GM21529 (cell line): Measurements from ENCODE around the gene SEC63.
"Not testable (repeated sequence)": the region's sequence is repeated elsewhere in the genome, so short reads cannot be mapped to it uniquely, and the experiment has no call there.

ENCODE experiments used
- ATAC-seq: cut with Tn5 transposase; IDR thresholded peaks from one replicate; pipeline ENCODE4 v1.9.1; 2021; ENCODE audit not compliant: unreplicated experiment

SEC63 gene

GRCh38 chr6:107867302-107867615 is 90.7 kb downstream of the SEC63 start:
- no peak for ATAC-seq

GRCh38 chr6:107866606-107867301 is 91.3 kb downstream of the SEC63 start:
- no peak for ATAC-seq

- ATAC-seq, result no peak
These were observed 93.5 kb downstream of the SEC63 start for GRCh38 chr6:107864226-107865127.

GRCh38 chr6:107862383-107862782 is 95.6 kb downstream of the SEC63 start:
- no peak for ATAC-seq

- ATAC-seq, result not testable (repeated sequence)
These were observed 97.0 kb downstream of the SEC63 start for GRCh38 chr6:107860963-107861362.

- not testable (repeated sequence) for ATAC-seq
These were observed 97.9 kb downstream of the SEC63 start for GRCh38 chr6:107860144-107860543.

GRCh38 chr6:107853230-107853629 is 104.8 kb downstream of the SEC63 start:
- ATAC-seq, result no peak

GRCh38 chr6:107849325-107849724 is 108.7 kb downstream of the SEC63 start:
- ATAC-seq, result no peak

GRCh38 chr6:107847844-107848802 is 109.9 kb downstream of the SEC63 start:
- peak; percentile 72 for ATAC-seq

GRCh38 chr6:107846262-107846795 is 111.7 kb downstream of the SEC63 start:
- no peak for ATAC-seq

GRCh38 chr6:107845777-107846176 is 112.2 kb downstream of the SEC63 start:
- no peak for ATAC-seq

GRCh38 chr6:107843400-107843799 is 114.6 kb downstream of the SEC63 start:
- no peak for ATAC-seq

GRCh38 chr6:107841275-107841670 is 116.7 kb downstream of the SEC63 start:
- ATAC-seq, result no peak

GRCh38 chr6:107840636-107841274 is 117.3 kb downstream of the SEC63 start:
- ATAC-seq, result no peak

GRCh38 chr6:107833136-107833535 is 124.9 kb downstream of the SEC63 start:
- no peak for ATAC-seq

GRCh38 chr6:107832151-107833056 is 125.6 kb downstream of the SEC63 start:
- no peak for ATAC-seq

- ATAC-seq, result no peak
These were observed 127.9 kb downstream of the SEC63 start for GRCh38 chr6:107830060-107830459.

- ATAC-seq, result no peak
These were observed 130.5 kb downstream of the SEC63 start for GRCh38 chr6:107827541-107827940.

GRCh38 chr6:107823047-107823557 is 134.9 kb downstream of the SEC63 start:
- no peak for ATAC-seq
